ENCODE data around the gene RAB4B. TPM values are rescaled to one million over a fixed set of nuclear protein-coding genes. Genes with fewer than 3 reads are reported as not detected.
"Not testable (repeated sequence)": the region's sequence is repeated elsewhere in the genome, so short reads cannot be mapped to it uniquely, and the experiment has no call there.

The RAB4B gene
- total RNA-seq, 1 donor from 2014 or later: 9.0 TPM

DNA sequence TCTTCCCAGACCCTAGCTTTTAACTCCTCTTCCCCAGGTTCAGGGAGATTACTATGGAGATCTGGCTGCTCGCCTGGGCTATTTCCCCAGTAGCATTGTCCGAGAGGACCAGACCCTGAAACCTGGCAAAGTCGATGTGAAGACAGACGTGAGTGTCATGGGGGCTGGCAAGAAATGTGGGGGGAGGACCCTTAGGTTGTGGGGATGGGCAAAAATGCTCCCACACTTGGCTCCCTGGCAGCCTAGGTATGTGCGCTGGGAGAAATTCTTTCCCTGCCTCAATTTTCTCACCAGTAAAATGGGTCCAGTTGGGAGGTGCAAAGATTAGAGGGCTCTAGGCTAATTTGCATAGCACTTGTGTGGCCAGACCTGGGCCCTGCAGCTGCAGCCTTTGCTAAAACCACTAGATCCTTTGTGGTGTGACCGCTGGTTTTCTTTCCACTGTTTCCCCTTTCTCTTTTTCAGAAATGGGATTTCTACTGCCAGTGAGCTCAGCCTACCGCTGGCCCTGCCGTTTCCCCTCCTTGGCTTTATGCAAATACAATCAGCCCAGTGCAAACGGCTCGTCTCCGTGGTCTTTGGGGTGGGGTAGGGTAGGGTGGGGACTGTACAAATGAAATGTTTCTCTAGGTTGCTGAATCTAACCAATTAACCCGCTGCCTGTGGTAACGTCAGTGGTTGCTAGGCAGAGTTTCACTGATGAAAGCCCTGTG lies 959 bp upstream of the RAB4B start:
- ATAC-seq: peak; percentile 71
- DNase-seq (ENCODE audit: low spot score): peak; percentile 86

DNA sequence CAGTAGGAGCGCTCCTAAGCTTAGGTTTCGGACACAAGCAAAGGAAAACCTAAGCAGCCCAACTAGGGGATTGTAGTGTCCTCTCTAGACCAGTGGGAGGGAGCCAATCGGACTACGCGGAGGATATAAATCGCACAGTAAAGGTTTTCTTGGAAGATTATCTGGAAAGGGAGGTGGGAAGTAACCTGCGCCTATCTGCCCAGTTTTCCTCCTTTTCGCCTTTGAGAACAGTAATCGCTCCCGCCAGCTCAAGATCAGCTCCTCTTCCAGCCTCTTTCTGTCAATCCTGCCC lies 456 bp upstream of the RAB4B start:
- ATAC-seq (no peak), DNase-seq (ENCODE audit: low spot score) (no peak)

DNA sequence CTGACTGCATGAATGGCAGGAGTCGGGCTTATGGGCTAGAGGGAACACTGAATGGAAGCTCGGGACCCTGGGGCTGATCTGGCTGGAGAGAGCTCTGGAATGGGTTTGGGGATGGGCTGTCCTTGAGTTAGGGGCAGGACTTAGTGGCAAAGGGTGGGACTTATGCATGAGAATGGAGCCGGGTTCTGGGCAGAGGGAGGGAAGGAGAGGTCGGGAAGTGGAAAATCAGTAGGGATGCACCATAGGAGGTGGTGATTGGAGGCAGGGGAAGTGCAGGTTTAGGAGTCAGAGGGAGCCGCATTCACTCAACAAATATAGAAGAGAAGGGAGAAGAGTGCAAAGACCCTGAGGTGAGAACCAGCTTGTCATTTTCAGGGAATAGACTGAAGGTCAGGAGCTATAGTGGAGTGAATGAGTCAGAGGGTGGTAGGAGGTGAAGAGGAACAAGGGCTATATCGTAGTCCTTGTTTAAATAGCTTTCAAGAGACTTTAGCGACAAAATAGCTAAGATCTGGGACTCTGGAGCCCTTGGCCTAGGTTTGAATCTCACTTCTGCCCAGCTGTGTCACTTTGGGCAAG lies 748 bp downstream of the RAB4B start:
- DNase-seq (ENCODE audit: low spot score) (no peak), ATAC-seq (no peak)

DNA sequence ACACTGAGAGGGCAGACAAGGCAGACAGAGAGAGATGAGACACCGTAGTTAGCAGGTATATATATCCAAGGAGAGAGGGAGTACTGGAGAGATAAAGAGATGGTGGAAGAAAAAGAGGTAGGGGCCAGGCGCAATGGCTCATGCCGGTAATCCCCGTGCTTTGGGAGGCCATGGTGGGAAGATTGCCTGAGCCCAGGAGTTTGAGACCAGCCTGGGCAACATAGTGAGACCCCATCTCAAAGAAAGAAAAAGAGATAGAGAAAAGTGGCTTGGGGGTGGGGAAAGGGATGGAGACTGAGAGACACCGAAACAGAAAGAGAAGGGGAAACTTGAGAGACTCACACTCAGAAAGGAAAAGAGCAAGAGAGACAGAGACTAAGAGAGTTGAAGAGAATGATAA lies 2.5 kb downstream of the RAB4B start:
- no peak for ATAC-seq
- DNase-seq (ENCODE audit: low spot score): no peak

DNA sequence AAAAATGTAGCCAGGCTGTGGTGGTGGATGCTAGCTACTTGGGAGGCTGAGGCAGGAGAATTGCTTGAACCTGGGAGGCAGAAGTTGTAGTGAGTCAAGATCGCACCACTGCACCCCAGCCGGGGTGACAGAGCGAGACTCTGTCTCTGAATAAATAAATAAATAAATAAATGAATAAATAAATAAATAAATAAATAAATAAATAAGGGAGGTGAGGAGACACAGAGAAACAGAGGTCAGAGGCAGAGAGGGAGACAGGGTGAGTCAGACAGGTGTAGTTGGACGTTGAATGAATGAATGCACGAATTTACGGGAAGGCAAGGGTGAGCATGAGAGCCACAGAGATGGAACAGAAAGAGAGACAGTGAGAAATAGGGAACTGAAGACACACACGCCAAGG lies 3.1 kb downstream of the RAB4B start:
- no peak for ATAC-seq
- no peak for DNase-seq (ENCODE audit: low spot score)

DNA sequence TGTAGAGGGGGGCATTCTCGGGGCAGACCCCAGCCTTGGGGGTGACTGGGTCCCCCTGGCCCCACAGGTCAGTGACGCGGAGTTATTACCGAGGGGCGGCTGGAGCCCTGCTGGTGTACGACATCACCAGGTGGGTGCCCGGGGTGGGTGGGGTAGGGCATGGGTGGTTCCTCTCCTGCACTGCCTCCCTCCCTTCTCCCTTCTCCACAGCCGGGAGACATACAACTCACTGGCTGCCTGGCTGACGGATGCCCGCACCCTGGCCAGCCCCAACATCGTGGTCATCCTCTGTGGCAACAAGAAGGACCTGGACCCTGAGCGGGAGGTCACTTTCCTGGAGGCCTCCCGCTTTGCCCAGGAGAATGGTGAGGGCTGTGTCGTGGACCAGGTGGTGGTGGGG lies 5.7 kb downstream of the RAB4B start:
- DNase-seq (ENCODE audit: low spot score): no peak
- ATAC-seq: no peak

DNA sequence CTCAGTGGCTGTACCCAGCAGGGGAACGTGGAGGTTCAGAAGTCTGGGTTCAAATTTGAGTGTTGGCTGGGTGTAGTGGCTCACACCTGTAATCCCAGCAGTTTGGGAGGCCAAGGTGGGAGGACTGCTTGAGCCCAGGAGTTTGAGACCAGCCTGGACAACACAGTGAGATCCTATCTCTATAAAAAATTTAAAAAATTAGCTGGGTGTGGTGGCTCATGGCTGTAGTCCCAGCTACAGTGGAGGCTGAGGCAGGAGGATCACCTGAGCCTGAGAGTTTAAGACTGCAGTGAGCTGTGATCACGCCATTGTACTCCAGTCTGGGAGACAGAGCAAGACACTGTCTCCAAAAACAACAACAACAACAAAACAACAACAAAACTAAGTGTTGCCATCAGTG lies 6.1 kb downstream of the RAB4B start:
- not testable (repeated sequence) for DNase-seq (ENCODE audit: low spot score); ATAC-seq

DNA sequence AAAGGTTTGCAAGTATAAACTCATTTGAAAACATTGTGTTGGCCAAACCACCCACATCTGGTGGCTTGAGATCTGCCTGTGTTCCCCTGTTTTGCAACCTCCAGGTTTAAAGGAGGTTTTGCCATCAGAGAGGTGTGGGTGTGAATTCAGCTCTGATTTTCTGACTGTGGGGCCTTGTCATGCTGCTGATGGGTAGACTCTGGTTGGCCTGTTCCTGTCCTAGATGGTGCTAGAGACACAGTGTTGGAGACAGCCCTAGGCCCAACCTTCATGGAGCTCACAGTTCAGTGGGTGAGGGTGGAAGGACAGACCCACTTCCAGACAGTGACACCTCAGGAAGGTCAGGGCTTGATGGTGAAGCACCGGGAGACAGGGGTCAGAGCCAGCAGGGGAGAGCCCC lies 7.5 kb downstream of the RAB4B start:
- peak; percentile 27 for ATAC-seq
- no peak for DNase-seq (ENCODE audit: low spot score)

DNA sequence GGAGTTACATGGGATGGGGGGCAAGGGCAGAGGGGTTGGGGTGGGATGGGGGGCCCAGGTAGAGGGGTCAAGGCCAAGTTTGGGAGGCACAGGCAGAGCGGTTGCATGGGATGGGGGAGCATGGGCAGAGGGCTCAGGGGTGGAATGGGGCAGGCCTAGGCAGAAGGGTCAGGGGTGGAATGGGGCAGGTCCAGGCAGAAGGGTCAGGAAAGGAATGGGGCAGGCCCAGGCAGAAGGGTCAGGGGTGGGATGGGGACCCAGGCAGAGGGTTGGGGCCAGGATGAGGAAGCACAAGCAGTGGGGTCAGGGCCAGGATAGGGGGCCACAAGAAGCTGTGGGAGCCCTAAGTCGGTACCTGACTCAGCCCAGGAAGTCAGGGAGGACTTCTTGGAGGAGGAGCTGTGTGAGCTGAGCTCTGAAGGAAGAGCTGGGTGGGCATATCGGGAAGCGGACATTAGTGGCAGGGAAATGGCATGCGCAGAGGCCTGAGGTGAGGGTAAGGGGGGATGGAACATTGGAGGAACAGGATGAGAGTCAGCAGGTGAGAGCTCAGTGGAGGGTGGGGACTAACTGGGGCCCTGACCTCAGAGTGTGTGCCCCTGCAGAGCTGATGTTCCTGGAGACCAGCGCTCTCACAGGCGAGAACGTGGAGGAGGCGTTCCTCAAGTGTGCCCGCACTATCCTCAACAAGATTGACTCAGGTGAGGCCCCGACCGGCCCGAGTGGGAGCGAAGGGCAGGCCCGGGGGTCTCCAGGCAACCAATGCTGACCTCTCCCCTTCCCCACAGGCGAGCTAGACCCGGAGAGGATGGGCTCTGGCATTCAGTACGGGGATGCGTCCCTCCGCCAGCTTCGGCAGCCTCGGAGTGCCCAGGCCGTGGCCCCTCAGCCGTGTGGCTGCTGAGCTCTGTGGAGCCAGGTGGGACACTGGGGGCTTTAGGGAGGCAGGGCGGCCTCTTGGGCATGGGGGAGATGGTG lies 8.3 kb downstream of the RAB4B start:
- DNase-seq (ENCODE audit: low spot score) (no peak), ATAC-seq (no peak)

DNA sequence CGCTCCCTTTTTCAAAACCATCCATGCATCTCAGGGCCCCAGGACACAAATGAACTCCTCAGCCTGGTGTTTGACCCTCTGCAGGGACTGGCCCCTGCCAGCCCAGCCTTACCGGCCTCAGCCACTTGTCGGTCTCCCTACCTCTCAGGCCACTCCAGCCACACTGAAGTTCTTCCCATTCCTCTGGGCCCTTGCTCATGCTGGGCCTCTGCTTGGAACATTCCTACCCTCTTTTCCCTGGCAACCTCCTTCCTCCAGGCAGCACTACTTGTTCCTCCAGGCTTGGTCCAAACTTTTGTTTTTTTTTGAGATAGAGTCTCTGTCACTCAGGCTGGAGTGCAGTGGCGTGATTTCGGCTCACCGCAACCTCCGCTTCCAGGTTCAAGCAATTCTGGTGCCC lies 13.3 kb downstream of the RAB4B start:
- DNase-seq (ENCODE audit: low spot score) (no peak), ATAC-seq (no peak)

DNA sequence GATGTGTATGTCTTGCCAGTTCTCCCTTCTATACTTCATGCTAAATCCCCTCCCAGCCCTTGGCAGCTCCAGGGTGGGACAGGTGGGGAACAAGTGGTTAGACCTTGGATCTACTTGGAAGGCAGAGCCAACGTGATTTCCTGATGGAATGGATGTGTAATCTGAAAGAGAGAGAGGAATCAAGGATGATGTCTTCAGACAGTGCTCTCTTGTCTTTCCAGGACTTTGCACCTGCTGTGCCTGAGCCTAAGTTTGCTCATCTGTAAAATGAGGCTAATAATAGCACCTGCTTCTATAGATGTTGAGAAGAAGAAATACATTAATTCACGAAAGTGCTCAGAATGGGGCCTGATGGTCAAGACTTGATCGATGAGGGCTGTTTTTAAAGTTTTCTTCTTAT lies 13.9 kb downstream of the RAB4B start:
- ATAC-seq: no peak

DNA sequence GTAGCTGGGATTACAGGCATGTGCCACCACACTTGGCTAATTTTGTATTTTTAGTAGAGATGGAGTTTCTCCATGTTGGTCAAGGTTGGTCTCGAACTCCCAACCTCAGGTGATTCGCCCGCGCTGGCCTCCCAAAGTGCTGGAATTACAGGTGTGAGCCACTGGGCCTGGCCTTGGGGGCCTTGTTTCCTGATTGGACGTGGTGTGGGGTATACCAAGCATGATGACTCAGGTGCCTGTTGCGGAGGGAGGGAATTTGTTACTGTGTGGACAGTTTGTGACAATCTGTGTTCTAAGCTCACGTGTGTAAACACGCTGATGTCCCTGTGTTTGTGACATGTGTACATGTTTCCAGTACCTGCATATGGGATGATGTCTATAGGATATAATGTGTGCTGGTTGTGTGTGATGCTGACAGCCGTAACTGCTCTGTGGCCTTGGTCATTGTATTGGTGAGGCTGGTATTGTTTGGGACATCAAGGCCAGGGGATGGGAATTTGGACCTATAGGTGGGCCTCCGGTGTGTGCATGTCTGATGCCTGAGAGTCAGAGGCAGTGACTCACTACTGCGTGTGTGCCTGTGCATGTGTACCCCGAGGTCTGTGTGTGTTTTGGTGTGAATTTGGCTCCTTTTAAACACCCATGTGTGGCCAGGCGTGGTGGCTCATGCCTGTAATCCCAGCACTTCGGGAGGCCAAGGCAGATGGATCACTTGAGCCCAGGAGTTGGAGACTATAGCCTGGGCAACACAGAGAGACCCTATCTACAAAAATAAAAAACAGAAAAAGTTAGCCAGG lies 19.3 kb downstream of the RAB4B start:
- no peak for DNase-seq (ENCODE audit: low spot score)
- ATAC-seq: no peak

More for the DNA sequence above, 13.9 kb downstream of the RAB4B start:
- DNase-seq (ENCODE audit: low spot score): no peak

DNA sequence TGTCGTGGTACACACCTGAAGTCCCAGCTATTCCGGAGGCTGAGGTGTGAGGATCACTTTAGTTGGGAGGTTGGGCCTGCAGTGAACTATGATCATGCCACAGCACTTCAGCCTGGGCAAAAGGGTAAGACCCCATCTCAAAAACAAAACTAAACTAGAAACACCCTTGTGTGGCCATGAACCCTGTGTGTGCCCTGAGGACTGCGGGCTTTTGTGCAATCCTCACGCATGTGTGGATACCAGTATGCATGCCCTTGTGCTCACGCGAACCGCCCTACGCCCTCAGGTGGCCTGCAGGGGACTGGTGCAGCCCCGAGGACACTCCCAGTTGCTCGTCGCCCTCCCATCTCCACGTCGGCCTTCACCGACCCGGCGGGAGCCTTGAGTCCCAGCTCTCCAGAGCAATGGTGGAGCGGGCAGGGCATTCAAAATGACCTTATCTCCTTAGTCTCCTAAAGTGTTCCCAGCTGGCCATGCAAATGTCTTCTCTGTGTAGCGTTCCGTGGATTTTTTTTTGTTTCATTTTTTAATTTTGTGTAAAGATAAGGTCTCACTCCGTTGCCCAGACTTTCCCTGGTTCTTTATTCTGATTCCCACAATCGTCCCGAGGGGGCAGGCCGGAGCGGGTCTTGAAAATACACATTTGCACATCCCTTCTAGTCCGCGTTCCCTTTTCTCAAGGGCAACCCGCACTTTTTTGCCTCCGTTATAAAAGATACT lies 20.1 kb downstream of the RAB4B start:
- DNase-seq (ENCODE audit: low spot score) (peak; percentile 91), ATAC-seq (peak; percentile 71)

DNA sequence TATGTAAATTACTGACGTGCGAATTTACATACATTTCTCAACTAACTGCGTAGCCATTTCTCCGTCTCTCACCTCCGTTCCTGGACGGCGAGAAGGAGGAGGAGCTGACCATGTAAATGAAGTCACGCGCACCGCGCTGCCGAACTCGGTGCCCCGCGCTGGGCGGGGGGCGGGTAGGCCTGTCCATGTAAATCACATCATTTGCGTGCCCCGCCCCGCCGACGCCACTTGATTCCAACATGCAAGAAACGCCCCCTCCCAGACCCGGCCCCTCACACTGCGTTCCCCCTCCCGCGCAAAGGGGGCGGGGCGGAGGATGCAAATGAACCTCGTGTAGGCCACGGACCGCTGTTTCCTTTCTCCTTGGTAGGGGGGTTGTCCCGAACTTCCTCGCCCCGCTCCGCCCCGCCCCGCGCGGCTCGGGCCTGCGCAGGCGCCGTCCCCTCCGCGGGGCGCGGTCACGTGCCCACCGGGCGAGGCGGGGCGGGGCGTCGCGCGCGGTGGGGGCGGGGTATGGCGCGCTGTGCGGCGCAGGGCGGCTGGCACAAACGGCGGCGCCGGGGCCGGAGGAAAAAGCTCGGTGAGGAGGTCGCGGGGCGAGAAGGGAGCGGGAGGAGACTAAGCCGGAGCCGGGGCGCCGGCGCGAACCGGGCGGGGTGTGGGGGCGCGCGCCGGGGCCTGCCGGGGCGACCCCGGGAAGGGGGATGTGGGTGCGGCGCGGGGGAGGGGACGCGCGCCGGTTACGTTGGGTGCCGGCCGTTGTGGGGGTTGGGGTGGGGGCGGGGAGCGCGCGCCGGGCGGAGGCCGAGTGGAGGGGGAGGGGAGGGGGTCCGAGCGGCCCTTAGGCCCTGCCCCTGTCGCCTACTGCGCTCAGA lies 20.9 kb downstream of the RAB4B start, which contains the start of gene EGLN2:
Gene EGLN2 (plus strand): TSS at position 509 of the 875 bp plus-strand sequence. CDS start 1,382 bp downstream, outside the sequence.
- peak; percentile 100 for DNase-seq (ENCODE audit: low spot score)
- ATAC-seq: peak; percentile 83

DNA sequence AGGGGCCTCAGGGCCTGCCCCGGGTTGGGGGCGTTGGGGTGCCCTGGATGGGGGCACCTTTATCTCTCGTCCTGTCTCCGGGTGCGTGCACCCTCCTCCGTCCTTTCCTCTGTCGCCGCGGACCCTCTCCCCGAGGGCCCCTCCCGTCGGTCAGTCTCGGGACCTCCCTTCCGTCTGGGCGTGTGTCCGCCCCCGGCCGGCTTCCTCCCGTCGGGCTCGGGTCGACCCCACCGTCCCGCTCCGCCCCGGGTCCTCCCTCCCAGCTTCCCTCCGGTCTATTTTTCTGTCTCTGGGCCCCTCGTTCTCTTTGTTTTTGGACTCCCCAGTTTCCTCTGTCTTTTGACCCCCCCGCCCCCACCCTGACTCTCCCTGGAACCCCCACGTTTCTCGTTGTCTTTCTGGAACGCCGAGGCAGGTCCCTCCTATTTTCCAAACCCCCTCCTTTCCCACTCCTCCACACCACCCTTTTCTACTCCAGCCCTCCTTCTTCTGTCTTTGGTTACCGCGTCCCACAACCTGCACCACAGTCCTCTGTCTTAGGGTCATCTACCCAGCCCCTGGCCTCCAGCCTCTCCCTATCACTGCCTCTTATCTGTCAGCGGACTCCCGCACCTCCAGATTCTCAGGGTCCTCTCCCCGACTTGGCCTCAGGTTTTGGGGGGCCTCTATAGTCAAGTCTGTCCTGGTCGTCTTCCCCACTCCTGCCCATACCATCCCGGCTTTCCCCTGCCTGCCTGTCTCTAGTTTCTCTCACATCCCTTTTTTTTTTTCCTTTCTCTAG lies 21.7 kb downstream of the RAB4B start:
- ATAC-seq (no peak), DNase-seq (ENCODE audit: low spot score) (no peak)

DNA sequence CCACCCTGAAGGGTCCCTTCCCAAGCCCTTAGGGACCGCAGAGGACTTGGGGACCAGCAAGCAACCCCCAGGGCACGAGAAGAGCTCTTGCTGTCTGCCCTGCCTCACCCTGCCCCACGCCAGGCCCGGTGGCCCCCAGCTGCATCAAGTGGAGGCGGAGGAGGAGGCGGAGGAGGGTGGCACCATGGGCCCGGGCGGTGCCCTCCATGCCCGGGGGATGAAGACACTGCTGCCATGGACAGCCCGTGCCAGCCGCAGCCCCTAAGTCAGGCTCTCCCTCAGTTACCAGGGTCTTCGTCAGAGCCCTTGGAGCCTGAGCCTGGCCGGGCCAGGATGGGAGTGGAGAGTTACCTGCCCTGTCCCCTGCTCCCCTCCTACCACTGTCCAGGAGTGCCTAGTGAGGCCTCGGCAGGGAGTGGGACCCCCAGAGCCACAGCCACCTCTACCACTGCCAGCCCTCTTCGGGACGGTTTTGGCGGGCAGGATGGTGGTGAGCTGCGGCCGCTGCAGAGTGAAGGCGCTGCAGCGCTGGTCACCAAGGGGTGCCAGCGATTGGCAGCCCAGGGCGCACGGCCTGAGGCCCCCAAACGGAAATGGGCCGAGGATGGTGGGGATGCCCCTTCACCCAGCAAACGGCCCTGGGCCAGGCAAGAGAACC lies 22.4 kb downstream of the RAB4B start:
- ATAC-seq: no peak
- no peak for DNase-seq (ENCODE audit: low spot score)

DNA sequence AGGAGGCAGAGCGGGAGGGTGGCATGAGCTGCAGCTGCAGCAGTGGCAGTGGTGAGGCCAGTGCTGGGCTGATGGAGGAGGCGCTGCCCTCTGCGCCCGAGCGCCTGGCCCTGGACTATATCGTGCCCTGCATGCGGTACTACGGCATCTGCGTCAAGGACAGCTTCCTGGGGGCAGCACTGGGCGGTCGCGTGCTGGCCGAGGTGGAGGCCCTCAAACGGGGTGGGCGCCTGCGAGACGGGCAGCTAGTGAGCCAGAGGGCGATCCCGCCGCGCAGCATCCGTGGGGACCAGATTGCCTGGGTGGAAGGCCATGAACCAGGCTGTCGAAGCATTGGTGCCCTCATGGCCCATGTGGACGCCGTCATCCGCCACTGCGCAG lies 22.9 kb downstream of the RAB4B start:
- DNase-seq (ENCODE audit: low spot score): no peak
- ATAC-seq: no peak
